MCF 10A (cell line): Measurements from ENCODE around the gene SH2D1B. TPM values are rescaled to one million over a fixed set of nuclear protein-coding genes. Genes with fewer than 3 reads are reported as not detected.
"Not testable (repeated sequence)": the region's sequence is repeated elsewhere in the genome, so short reads cannot be mapped to it uniquely, and the experiment has no call there.

Source experiments
- Bru-seq: library from RNA; stranded (reverse); fragments of 400-500 nt; gene quantifications from one replicate; lab custom pipeline; 2021; lab: Mats Ljungman, UMichigan
- BruChase-seq, 2 experiments: library from RNA; stranded (reverse); fragments of 400-500 nt; gene quantifications; one replicate each; lab custom pipeline; 2021; lab: Mats Ljungman, UMichigan
- BruUV-seq: library from RNA; stranded (reverse); fragments of 400-500 nt; replicated peaks from 2 replicates; lab custom pipeline; 2021; lab: Mats Ljungman, UMichigan
- CTCF ChIA-PET: fragments of 300-600 bp; sonication (Branson Sonifier 250); formaldehyde crosslinking; extraction: SDS; loops from one replicate; lab custom pipeline; 2021; ENCODE audit warnings: antibody characterized with exemption, inconsistent platforms; lab: Yijun Ruan, JAX
- POLR2A ChIA-PET: fragments of 300-600, 350-650 bp; sonication (Branson Sonifier 250); formaldehyde crosslinking; extraction: SDS; loops from one replicate; lab custom pipeline; 2020; ENCODE audit warnings: antibody characterized with exemption, inconsistent platforms; lab: Yijun Ruan, JAX
- DNase-seq: peaks from one replicate; pipeline ENCODE4 v3.0.0-alpha.2; 2018; ENCODE audit not compliant: unreplicated experiment
- H3K27ac Mint-ChIP-seq: one replicate; pipeline ENCODE4 v1.8.0; 2022; ENCODE audit warnings: mild to moderate bottlenecking, low read depth, mixed read lengths; ENCODE audit not compliant: unreplicated experiment
- H3K27me3 Mint-ChIP-seq: one replicate; pipeline ENCODE4 v1.8.0; 2022; ENCODE audit warnings: mixed read lengths; ENCODE audit not compliant: insufficient read depth, unreplicated experiment
- H3K36me3 Mint-ChIP-seq: one replicate; pipeline ENCODE4 v1.8.0; 2022; ENCODE audit warnings: mild to moderate bottlenecking, moderate library complexity, mixed read lengths; ENCODE audit not compliant: insufficient read depth, unreplicated experiment
- H3K4me1 Mint-ChIP-seq: one replicate; pipeline ENCODE4 v1.8.0; 2022; ENCODE audit warnings: mixed read lengths; ENCODE audit not compliant: insufficient read depth, unreplicated experiment
- H3K4me3 Mint-ChIP-seq: one replicate; pipeline ENCODE4 v1.8.0; 2022; ENCODE audit warnings: mild to moderate bottlenecking, moderate library complexity, mixed read lengths; ENCODE audit not compliant: unreplicated experiment
- H3K9me3 Mint-ChIP-seq: one replicate; pipeline ENCODE4 v1.8.0; 2022; ENCODE audit warnings: mixed read lengths; ENCODE audit not compliant: unreplicated experiment
- intact Hi-C: fragments of 100-400 bp; cut with micrococcal nuclease; formaldehyde crosslinking; loops from 2 replicates; pipeline ENCODE4 v1.14.1; 2022
- long read RNA-seq: library from polyadenylated mRNA; stranded (forward); transcript quantifications from one replicate; pipeline ENCODE4 v2.0.0, GENCODE V29; 2022
- total RNA-seq: library from RNA; stranded (reverse); gene quantifications from 2 replicates; pipeline ENCODE4 v1.2.3, GENCODE V29; 2022
- TF ChIP-seq, protein P1 (sequence below): fragments of 200-600 bp; IDR thresholded peaks from one replicate; pipeline ENCODE4 v1.8.0; 2022; ENCODE audit warnings: antibody characterized with exemption, mild to moderate bottlenecking; ENCODE audit not compliant: unreplicated experiment

SH2D1B gene
- total RNA-seq (not detected in 2 replicates), Bru-seq, nascent RNA (percentile 6 among the genes with signal in this experiment), BruChase-seq, experiment 1, labeled RNA remaining after a 6-hour chase (percentile 6 among the genes with signal in this experiment), BruChase-seq, experiment 2, labeled RNA remaining after a 2-hour chase (not detected)
- long read RNA-seq = 0 reads

DNA sequence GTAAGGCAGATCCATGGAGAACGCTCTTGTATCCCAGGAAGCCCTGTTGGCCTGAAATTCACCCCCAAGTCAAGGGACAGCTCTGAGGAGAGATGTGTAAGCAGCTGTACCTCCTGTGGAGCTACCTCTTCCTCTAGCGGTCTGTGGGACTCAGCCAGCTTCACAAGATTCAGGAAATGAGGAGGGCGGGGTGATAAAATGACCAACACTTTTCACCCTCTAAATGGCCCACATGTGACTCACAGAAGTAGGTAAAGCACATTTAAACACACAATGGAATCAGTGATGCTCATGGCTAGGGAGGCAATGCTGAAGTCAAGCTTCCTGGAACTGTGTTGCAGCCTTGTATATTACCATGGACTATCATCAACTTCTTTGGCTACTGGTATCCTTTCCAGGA lies at the start of gene SH2D1B:
TSS of gene SH2D1B (minus strand) at position 135 of the 400 bp plus-strand sequence. CDS start at position 15, 120 bp downstream.
- Mint-ChIP-seq H3K36me3 (no peaks in the 10 kb centered on the region), H3K9me3 (peaks cover 12% of the 10 kb centered on the region), H3K4me1 (peaks cover 13% of the 10 kb centered on the region), H3K4me3 (no peak within 1 kb of the TSS), H3K27ac (no peak within 1 kb of the TSS), H3K27me3 (no peaks in the 10 kb centered on the region)
- ChIA-PET POLR2A (no interaction called here), CTCF (interaction anchor here (0.6 to 0.9 kb wide), 3 partner anchors 64 to 359 kb away, joined by 3 read pairs; no protein-coding TSS in a partner anchor)
- TF ChIP-seq, protein P1, sequence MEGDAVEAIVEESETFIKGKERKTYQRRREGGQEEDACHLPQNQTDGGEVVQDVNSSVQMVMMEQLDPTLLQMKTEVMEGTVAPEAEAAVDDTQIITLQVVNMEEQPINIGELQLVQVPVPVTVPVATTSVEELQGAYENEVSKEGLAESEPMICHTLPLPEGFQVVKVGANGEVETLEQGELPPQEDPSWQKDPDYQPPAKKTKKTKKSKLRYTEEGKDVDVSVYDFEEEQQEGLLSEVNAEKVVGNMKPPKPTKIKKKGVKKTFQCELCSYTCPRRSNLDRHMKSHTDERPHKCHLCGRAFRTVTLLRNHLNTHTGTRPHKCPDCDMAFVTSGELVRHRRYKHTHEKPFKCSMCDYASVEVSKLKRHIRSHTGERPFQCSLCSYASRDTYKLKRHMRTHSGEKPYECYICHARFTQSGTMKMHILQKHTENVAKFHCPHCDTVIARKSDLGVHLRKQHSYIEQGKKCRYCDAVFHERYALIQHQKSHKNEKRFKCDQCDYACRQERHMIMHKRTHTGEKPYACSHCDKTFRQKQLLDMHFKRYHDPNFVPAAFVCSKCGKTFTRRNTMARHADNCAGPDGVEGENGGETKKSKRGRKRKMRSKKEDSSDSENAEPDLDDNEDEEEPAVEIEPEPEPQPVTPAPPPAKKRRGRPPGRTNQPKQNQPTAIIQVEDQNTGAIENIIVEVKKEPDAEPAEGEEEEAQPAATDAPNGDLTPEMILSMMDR = no peak
- intact Hi-C loops = no loop called here
- no TSS peak for BruUV-seq
- peak; percentile 26 for DNase-seq

DNA sequence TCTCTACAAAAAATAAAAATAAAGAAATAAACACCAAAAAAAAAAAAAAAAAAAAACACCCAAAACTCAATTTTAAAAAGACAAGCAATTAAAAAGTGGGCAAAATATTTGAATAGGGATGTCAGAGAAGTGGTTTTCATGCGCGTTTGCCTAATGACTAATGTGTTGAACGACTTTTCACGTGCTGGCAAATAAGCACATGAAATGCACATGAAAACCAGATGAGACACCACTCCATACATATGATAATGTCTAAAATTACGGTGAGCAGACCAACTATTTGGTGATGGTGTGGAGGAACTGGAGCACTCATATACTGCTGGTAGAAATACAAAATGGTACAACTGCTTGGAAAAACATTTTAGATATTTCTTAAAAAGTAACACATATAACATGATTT lies 46.3 kb upstream of the SH2D1B start:
- Mint-ChIP-seq H3K4me3 (no peak overlapping the region), H3K27ac (no peak overlapping the region), H3K27me3 (no peaks in the 10 kb centered on the region), H3K4me1 (no peaks in the 10 kb centered on the region), H3K36me3 (no peaks in the 10 kb centered on the region), H3K9me3 (no peaks in the 10 kb centered on the region)
- BruUV-seq = no TSS peak
- TF ChIP-seq, protein P1 = no peak
- intact Hi-C loops = no loop called here
- no peak for DNase-seq
- POLR2A ChIA-PET = interaction anchor here (0.6 kb wide), 1 partner anchor 573 kb away, joined by 3 read pairs; no protein-coding TSS in a partner anchor
- CTCF ChIA-PET = no interaction called here

GRCh38 chr1:162456323-162456722 lies 44.4 kb upstream of the SH2D1B start:
- intact Hi-C loops = no loop called here
- Mint-ChIP-seq H3K36me3 (no peaks in the 10 kb centered on the region), H3K9me3 (no peaks in the 10 kb centered on the region), H3K27me3 (no peaks in the 10 kb centered on the region), H3K4me1 (no peaks in the 10 kb centered on the region), H3K27ac (no peak overlapping the region), H3K4me3 (no peak overlapping the region)
- TF ChIP-seq, protein P1 = peak; percentile 15
- no peak for DNase-seq
- BruUV-seq = no TSS peak
- CTCF ChIA-PET = interaction anchor here (0.7 kb wide), 1 partner anchor 400 kb away, joined by 3 read pairs; no protein-coding TSS in a partner anchor
- POLR2A ChIA-PET = interaction anchor here (0.7 kb wide), 1 partner anchor 8 kb away, joined by 4 read pairs; no protein-coding TSS in a partner anchor

GRCh38 chr1:162454361-162454760 lies 42.4 kb upstream of the SH2D1B start:
- intact Hi-C loops, H3K4me3 Mint-ChIP-seq, POLR2A ChIA-PET, H3K9me3 Mint-ChIP-seq, H3K27me3 Mint-ChIP-seq, DNase-seq, BruUV-seq, CTCF ChIA-PET, H3K4me1 Mint-ChIP-seq, H3K27ac Mint-ChIP-seq, H3K36me3 Mint-ChIP-seq: not testable (repeated sequence)
